ENCODE results near the gene FEV.

FEV gene

GRCh38 chr2:218961651-218962570 lies 23.1 kb downstream of the FEV start:
- no peak for TF ChIP-seq CTCF (IDR thresholded peaks at IDR 0.05; ENCODE audit: extremely low read depth, insufficient read depth, missing control alignments)
- in situ Hi-C loops (cut with MboI; ENCODE audit: low pct_unique_long_range_greater_than_20kb, low sequenced_read_pairs, unreplicated experiment): no loop called here
- DNase-seq (ENCODE audit: low spot score): peak; percentile 51

- DNase-seq (ENCODE audit: low spot score): no peak
- no peak for TF ChIP-seq CTCF (IDR thresholded peaks at IDR 0.05; ENCODE audit: extremely low read depth, insufficient read depth, missing control alignments)
- in situ Hi-C loops (cut with MboI; ENCODE audit: low pct_unique_long_range_greater_than_20kb, low sequenced_read_pairs, unreplicated experiment): no loop called here
Measured at GRCh38 chr2:218961229-218961628, 23.8 kb downstream of the FEV start.

- TF ChIP-seq CTCF (IDR thresholded peaks at IDR 0.05; ENCODE audit: extremely low read depth, insufficient read depth, missing control alignments): no peak
- in situ Hi-C loops (cut with MboI; ENCODE audit: low pct_unique_long_range_greater_than_20kb, low sequenced_read_pairs, unreplicated experiment): no loop called here
Measured at GRCh38 chr2:218960309-218961165, 24.4 kb downstream of the FEV start.

GRCh38 chr2:218959761-218960308 lies 25.1 kb downstream of the FEV start:
- TF ChIP-seq CTCF (IDR thresholded peaks at IDR 0.05; ENCODE audit: extremely low read depth, insufficient read depth, missing control alignments): no peak
- in situ Hi-C loops (cut with MboI; ENCODE audit: low pct_unique_long_range_greater_than_20kb, low sequenced_read_pairs, unreplicated experiment): no loop called here
- DNase-seq (ENCODE audit: low spot score): no peak

More at GRCh38 chr2:218960309-218961165, 24.4 kb downstream of the FEV start:
- peak; percentile 50 for DNase-seq (ENCODE audit: low spot score)

- DNase-seq (ENCODE audit: low spot score): peak; percentile 100
Measured at GRCh38 chr2:218959141-218959731, 25.7 kb downstream of the FEV start, which contains the start of gene CDK5R2. TSS of gene CDK5R2 (plus strand) at chr2:218959666. CDS start at chr2:218959821, 155 bp downstream.

More at GRCh38 chr2:218959141-218959731, 25.7 kb downstream of the FEV start, which contains the start of gene CDK5R2:
- in situ Hi-C loops (cut with MboI; ENCODE audit: low pct_unique_long_range_greater_than_20kb, low sequenced_read_pairs, unreplicated experiment): no loop called here
- TF ChIP-seq CTCF (IDR thresholded peaks at IDR 0.05; ENCODE audit: extremely low read depth, insufficient read depth, missing control alignments): no peak
